Trophoblast cell (in vitro differentiated cells and primary cell): ENCODE measurements around the gene SIGLEC12.
"Not testable (repeated sequence)": the region's sequence is repeated elsewhere in the genome, so short reads cannot be mapped to it uniquely, and the experiment has no call there.

Experiments used
- DNase-seq, 2 donors: peaks; one replicate each; pipeline ENCODE4 v3.0.0-alpha.2; 2016
- H2AFZ ChIP-seq: 2 replicates; pipeline ENCODE4 v1.6.1; 2013; ENCODE audit warnings: low read length, moderate library complexity, mild to moderate bottlenecking; ENCODE audit not compliant: insufficient read depth, poor library complexity
- H2AK5ac ChIP-seq: 2 replicates; pipeline ENCODE4 v1.6.1; 2013; ENCODE audit warnings: mild to moderate bottlenecking, low read length
- H2BK120ac ChIP-seq: 2 replicates; pipeline ENCODE4 v1.6.1; 2013; ENCODE audit warnings: low read length, mild to moderate bottlenecking, moderate library complexity; ENCODE audit not compliant: insufficient read depth, poor library complexity
- H2BK12ac ChIP-seq: 2 replicates; pipeline ENCODE4 v1.6.1; 2013; ENCODE audit warnings: mild to moderate bottlenecking, low read length, moderate library complexity
- H2BK5ac ChIP-seq: 2 replicates; pipeline ENCODE4 v1.6.1; 2013; ENCODE audit warnings: low read length, low read depth, moderate library complexity, mild to moderate bottlenecking; ENCODE audit not compliant: poor library complexity
- H3K14ac ChIP-seq: 2 replicates; pipeline ENCODE4 v1.6.1; 2013; ENCODE audit warnings: mild to moderate bottlenecking, low read length
- H3K18ac ChIP-seq: 2 replicates; pipeline ENCODE4 v1.6.1; 2013; ENCODE audit warnings: mild to moderate bottlenecking, low read length
- H3K23ac ChIP-seq: 2 replicates; pipeline ENCODE4 v1.6.1; 2013; ENCODE audit warnings: low read length
- H3K27ac ChIP-seq: 2 replicates; pipeline ENCODE4 v1.5.1; 2013; ENCODE audit warnings: low read depth, mild to moderate bottlenecking, inconsistent platforms, low read length, moderate library complexity
- H3K27me3 ChIP-seq: 2 replicates; pipeline ENCODE4 v1.6.1; 2013; ENCODE audit warnings: inconsistent platforms, mild to moderate bottlenecking, low read length, moderate library complexity; ENCODE audit not compliant: insufficient read depth
- H3K36me3 ChIP-seq, 2 experiments: 1 replicate in 1 of 2; 2 replicates in 1 of 2; pipeline ENCODE4 v1.6.1; 2013; ENCODE audit warnings: low read length in 2 of 2, mild to moderate bottlenecking in 2 of 2, moderate library complexity in 1 of 2; ENCODE audit not compliant: insufficient read depth in 2 of 2, control insufficient read depth in 1 of 2
- H3K4ac ChIP-seq: 2 replicates; pipeline ENCODE4 v1.6.1; 2013; ENCODE audit warnings: low read depth, mild to moderate bottlenecking, low read length, moderate library complexity
- H3K4me1 ChIP-seq, 2 experiments: 1 replicate in 1 of 2; 2 replicates in 1 of 2; pipeline ENCODE4 v1.6.1; 2013; ENCODE audit warnings: low read length in 2 of 2, mild to moderate bottlenecking in 2 of 2, moderate library complexity in 1 of 2; ENCODE audit not compliant: insufficient read depth in 2 of 2, control insufficient read depth in 1 of 2
- H3K4me2 ChIP-seq: 2 replicates; pipeline ENCODE4 v1.6.1; 2013; ENCODE audit warnings: inconsistent platforms, mild to moderate bottlenecking, low read length, moderate library complexity
- H3K4me3 ChIP-seq: 2 replicates; pipeline ENCODE4 v1.5.1; 2013; ENCODE audit warnings: mild to moderate bottlenecking, low read depth, low read length, inconsistent platforms
- H3K79me1 ChIP-seq: one replicate; pipeline ENCODE4 v1.6.1; 2013; ENCODE audit warnings: low read length
- H3K79me2 ChIP-seq: 2 replicates; pipeline ENCODE4 v1.6.1; 2013; ENCODE audit warnings: low read length, mild to moderate bottlenecking; ENCODE audit not compliant: control insufficient read depth, insufficient read depth, poor library complexity
- H3K9ac ChIP-seq: 2 replicates; pipeline ENCODE4 v1.6.1; 2013; ENCODE audit warnings: mild to moderate bottlenecking, low read length
- H3K9me3 ChIP-seq: 2 replicates; pipeline ENCODE4 v1.6.1; 2013; ENCODE audit warnings: low read depth, mild to moderate bottlenecking, control low read depth, inconsistent platforms, low read length; ENCODE audit not compliant: insufficient read depth
- H4K12ac ChIP-seq: 2 replicates; pipeline ENCODE4 v1.6.1; 2013; ENCODE audit warnings: low read depth, mild to moderate bottlenecking, low read length, moderate library complexity
- H4K8ac ChIP-seq: 2 replicates; pipeline ENCODE4 v1.6.1; 2013; ENCODE audit warnings: low read depth, mild to moderate bottlenecking, low read length, moderate library complexity
- H4K91ac ChIP-seq: one replicate; pipeline ENCODE4 v1.6.1; 2013; ENCODE audit warnings: low read depth, mild to moderate bottlenecking, low read length, moderate library complexity
- WGBS: extraction: QIAGEN DNeasy Blood & Tissue Kit; methylation state at CpG from one replicate; pipeline ENCODE4 v1.1.7; 2013; ENCODE audit warnings: missing lambda C conversion rate; ENCODE audit not compliant: insufficient read length, insufficient coverage; ENCODE audit errors: extremely low coverage; 5-methylcytosine and 5-hydroxymethylcytosine counted together

SIGLEC12 gene

GRCh38 chr19:51466723-51467122 is 34.9 kb downstream of the SIGLEC12 start:
- no peak overlapping the region for H2BK5ac ChIP-seq
- no peak overlapping the region for H3K4me3 ChIP-seq
- no peak overlapping the region for H3K27ac ChIP-seq
- no peak overlapping the region for H3K9ac ChIP-seq
- no peak overlapping the region for H4K91ac ChIP-seq
- H3K23ac ChIP-seq, result no peak overlapping the region
- no peaks in the 10 kb centered on the region for H3K4me1 ChIP-seq
- no peaks in the 10 kb centered on the region for H3K79me2 ChIP-seq
- no peak overlapping the region for H3K4ac ChIP-seq
- H3K18ac ChIP-seq, result no peak overlapping the region
- H3K14ac ChIP-seq, result no peak overlapping the region
- no peak for DNase-seq
- H2AFZ ChIP-seq, result no peak overlapping the region
- no peaks in the 10 kb centered on the region for H3K27me3 ChIP-seq
- no CpG with 5 or more reads among the region's 3 CpGs for WGBS
- no peak overlapping the region for H3K4me2 ChIP-seq
- H3K9me3 ChIP-seq, result peaks cover 6% of the 10 kb centered on the region
- H4K8ac ChIP-seq, result no peak overlapping the region
- no peaks in the 10 kb centered on the region for H3K79me1 ChIP-seq
- no peak overlapping the region for H4K12ac ChIP-seq
- no peak overlapping the region for H2AK5ac ChIP-seq
- no peaks in the 10 kb centered on the region for H3K36me3 ChIP-seq
- no peak overlapping the region for H2BK12ac ChIP-seq
- no peak overlapping the region for H2BK120ac ChIP-seq

GRCh38 chr19:51463976-51464581 is 37.5 kb downstream of the SIGLEC12 start:
- H3K4me1 ChIP-seq, H3K27me3 ChIP-seq, H2BK120ac ChIP-seq, H4K91ac ChIP-seq, H3K79me2 ChIP-seq, H3K27ac ChIP-seq, H4K12ac ChIP-seq, DNase-seq, H2BK5ac ChIP-seq, H3K14ac ChIP-seq, H3K4me2 ChIP-seq, H3K23ac ChIP-seq, H2BK12ac ChIP-seq, H3K18ac ChIP-seq, H3K9ac ChIP-seq, H4K8ac ChIP-seq, H3K4me3 ChIP-seq, H2AFZ ChIP-seq, H3K4ac ChIP-seq, H2AK5ac ChIP-seq, H3K79me1 ChIP-seq, H3K36me3 ChIP-seq: not testable (repeated sequence)
- WGBS, result no CpG with 5 or more reads among the region's 33 CpGs
- peaks cover 12% of the 10 kb centered on the region for H3K9me3 ChIP-seq

GRCh38 chr19:51462681-51463080 is 38.9 kb downstream of the SIGLEC12 start:
- no peak overlapping the region for H2BK120ac ChIP-seq
- no peak overlapping the region for H3K27ac ChIP-seq
- no peaks in the 10 kb centered on the region for H3K79me2 ChIP-seq

GRCh38 chr19:51462276-51462675 is 39.3 kb downstream of the SIGLEC12 start:
- Histone ChIP-seq H4K8ac (no peak overlapping the region), H3K27ac (no peak overlapping the region), H2AK5ac (no peak overlapping the region), H3K79me2 (no peaks in the 10 kb centered on the region), H3K23ac (no peak overlapping the region), H3K9ac (no peak overlapping the region), H3K36me3 (no peaks in the 10 kb centered on the region), H3K9me3 (peaks cover 17% of the 10 kb centered on the region), H3K79me1 (peaks cover 1% of the 10 kb centered on the region), H3K4me3 (no peak overlapping the region), H4K91ac (no peak overlapping the region), H2AFZ (no peak overlapping the region), H3K4ac (no peak overlapping the region), H4K12ac (no peak overlapping the region), H3K4me2 (no peak overlapping the region), H2BK120ac (no peak overlapping the region), H3K18ac (no peak overlapping the region), H2BK5ac (no peak overlapping the region), H3K14ac (no peak overlapping the region), H2BK12ac (no peak overlapping the region), H3K4me1 (no peaks in the 10 kb centered on the region), H3K27me3 (no peaks in the 10 kb centered on the region)
- no CpG with 5 or more reads among the region's 7 CpGs for WGBS
- no peak for DNase-seq

More at GRCh38 chr19:51462681-51463080, 38.9 kb downstream of the SIGLEC12 start:
- H3K4me3 ChIP-seq, result no peak overlapping the region
- DNase-seq, result no peak
- no peak overlapping the region for H2BK5ac ChIP-seq
- H2BK12ac ChIP-seq, result no peak overlapping the region
- H3K9me3 ChIP-seq, result peaks cover 17% of the 10 kb centered on the region
- H4K91ac ChIP-seq, result no peak overlapping the region
- H4K8ac ChIP-seq, result no peak overlapping the region
- H3K18ac ChIP-seq, result no peak overlapping the region
- H3K4me1 ChIP-seq, result no peaks in the 10 kb centered on the region
- no peak overlapping the region for H4K12ac ChIP-seq
- no peak overlapping the region for H3K9ac ChIP-seq
- no peak overlapping the region for H3K14ac ChIP-seq
- H3K23ac ChIP-seq, result no peak overlapping the region
- no peak overlapping the region for H2AK5ac ChIP-seq
- peaks cover 1% of the 10 kb centered on the region for H3K79me1 ChIP-seq
- no peaks in the 10 kb centered on the region for H3K27me3 ChIP-seq
- H3K4ac ChIP-seq, result no peak overlapping the region
- H2AFZ ChIP-seq, result no peak overlapping the region
- no CpG with 5 or more reads among the region's 10 CpGs for WGBS
- H3K4me2 ChIP-seq, result no peak overlapping the region
- H3K36me3 ChIP-seq, result no peaks in the 10 kb centered on the region
